Tibial nerve (tissue), 4 donors: ENCODE results near the gene GRIK4.

ENCODE experiments used
- EP300 ChIP-seq, 2 donors: sonication (generic); formaldehyde crosslinking; IDR thresholded peaks; one replicate each; pipeline ENCODE4 v1.6.1; 2017; ENCODE audit warnings: antibody characterized with exemption in 2 of 2, mild to moderate bottlenecking in 1 of 2
- POLR2A ChIP-seq, 2 donors: fragments of 450-650 bp; IDR thresholded peaks; one replicate each; pipeline ENCODE4 v1.6.1; 2017; ENCODE audit warnings: antibody characterized with exemption in 2 of 2, mild to moderate bottlenecking in 2 of 2, moderate library complexity in 2 of 2
- TF ChIP-seq, protein P1 (sequence below), 5 experiments: fragments of 200-600 bp in 3 of 5; fragments of 450-650 bp in 2 of 5; sonication (generic) in 3 of 5; IDR thresholded peaks; one replicate each; pipeline ENCODE4 v1.5.1; 2016 to 2019; ENCODE audit warnings: antibody characterized with exemption in 5 of 5, mild to moderate bottlenecking in 3 of 5, moderate library complexity in 2 of 5

DNA sequence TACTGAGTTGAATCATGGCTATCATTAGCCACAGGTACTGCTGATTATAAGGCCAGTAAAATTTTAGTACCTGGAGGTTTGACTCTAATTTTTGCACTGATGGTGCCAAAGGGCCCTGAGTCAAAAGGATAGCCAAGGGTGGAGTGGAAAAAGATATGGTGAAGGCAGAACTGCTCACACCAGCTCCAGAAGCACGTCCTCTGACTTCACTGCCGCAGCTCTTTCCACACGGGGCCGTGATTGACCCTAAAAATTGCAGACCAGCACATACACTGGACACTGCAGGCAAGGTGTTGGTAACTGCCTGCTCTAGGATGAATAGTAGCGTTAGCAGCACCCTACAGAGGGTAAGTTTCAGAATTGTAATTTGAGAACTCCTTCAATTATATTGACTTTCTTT lies 25.4 kb upstream of the GRIK4 start:
- TF ChIP-seq, protein P1, sequence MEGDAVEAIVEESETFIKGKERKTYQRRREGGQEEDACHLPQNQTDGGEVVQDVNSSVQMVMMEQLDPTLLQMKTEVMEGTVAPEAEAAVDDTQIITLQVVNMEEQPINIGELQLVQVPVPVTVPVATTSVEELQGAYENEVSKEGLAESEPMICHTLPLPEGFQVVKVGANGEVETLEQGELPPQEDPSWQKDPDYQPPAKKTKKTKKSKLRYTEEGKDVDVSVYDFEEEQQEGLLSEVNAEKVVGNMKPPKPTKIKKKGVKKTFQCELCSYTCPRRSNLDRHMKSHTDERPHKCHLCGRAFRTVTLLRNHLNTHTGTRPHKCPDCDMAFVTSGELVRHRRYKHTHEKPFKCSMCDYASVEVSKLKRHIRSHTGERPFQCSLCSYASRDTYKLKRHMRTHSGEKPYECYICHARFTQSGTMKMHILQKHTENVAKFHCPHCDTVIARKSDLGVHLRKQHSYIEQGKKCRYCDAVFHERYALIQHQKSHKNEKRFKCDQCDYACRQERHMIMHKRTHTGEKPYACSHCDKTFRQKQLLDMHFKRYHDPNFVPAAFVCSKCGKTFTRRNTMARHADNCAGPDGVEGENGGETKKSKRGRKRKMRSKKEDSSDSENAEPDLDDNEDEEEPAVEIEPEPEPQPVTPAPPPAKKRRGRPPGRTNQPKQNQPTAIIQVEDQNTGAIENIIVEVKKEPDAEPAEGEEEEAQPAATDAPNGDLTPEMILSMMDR (IDR thresholded peaks at IDR 0.05), result no peak
- TF ChIP-seq POLR2A (IDR thresholded peaks at IDR 0.05) (no peak), EP300 (IDR thresholded peaks at IDR 0.05) (no peak)
